ENCODE data around the gene PADI3. TPM values are rescaled to one million over a fixed set of nuclear protein-coding genes. Genes with fewer than 3 reads are reported as not detected.

Gene PADI3
- total and polyA plus RNA-seq, 10 donors, result not detected

DNA sequence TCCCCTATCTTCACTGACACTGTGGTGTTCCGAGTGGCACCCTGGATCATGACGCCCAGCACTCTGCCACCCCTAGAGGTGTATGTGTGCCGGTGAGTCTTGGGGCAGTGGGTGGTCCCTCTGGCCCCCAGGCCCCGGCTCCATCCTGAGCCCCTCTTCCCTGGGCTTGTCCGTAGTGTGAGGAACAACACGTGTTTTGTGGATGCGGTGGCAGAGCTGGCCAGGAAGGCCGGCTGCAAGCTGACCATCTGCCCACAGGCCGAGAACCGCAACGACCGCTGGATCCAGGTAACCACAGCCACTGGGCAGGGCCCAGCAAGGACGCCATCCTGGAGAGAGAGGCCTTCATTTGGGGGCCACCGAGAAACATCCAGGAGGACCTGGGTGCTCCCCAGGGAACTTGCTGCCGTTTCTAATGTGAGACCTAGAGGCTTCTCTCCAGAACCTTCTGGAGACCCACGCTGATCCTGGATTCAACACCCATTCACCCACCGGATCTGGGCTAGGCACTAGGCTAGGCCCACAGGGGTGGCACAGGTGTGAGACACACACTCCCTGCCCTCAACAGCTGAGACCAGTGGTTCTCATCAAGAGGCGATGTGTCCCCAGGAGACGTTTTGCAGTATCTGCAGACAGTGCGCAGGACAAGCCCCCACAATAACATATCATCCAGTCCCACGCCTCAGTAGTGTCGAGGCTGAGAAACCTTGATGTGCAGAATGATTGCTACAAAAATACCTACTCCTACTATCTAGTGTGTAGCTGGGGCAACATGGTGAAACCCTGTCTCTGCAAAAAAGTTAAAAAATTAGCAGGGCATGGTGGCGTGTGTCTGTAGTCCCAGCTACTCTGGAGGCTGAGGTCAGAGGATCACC is 22.2 kb downstream of the PADI3 start:
- H3K27me3 ChIP-seq (replicated peaks in 1 of 7), result peaks cover 0 to 21% (median 0%) of the 10 kb centered on the region in 7 donors
- H3K4me1 ChIP-seq, result peaks cover 0 to 5% (median 0%) of the 10 kb centered on the region in 6 donors
- H3K4me3 ChIP-seq, result no peak overlapping the region
- no peaks in the 10 kb centered on the region for H3K9me3 ChIP-seq
- H3K36me3 ChIP-seq, result no peaks in the 10 kb centered on the region
- 90 to 96% (median 92%) methylated on average over 14 to 23 of the region's 23 CpGs for WGBS, 5 donors
- TF ChIP-seq, protein P1, sequence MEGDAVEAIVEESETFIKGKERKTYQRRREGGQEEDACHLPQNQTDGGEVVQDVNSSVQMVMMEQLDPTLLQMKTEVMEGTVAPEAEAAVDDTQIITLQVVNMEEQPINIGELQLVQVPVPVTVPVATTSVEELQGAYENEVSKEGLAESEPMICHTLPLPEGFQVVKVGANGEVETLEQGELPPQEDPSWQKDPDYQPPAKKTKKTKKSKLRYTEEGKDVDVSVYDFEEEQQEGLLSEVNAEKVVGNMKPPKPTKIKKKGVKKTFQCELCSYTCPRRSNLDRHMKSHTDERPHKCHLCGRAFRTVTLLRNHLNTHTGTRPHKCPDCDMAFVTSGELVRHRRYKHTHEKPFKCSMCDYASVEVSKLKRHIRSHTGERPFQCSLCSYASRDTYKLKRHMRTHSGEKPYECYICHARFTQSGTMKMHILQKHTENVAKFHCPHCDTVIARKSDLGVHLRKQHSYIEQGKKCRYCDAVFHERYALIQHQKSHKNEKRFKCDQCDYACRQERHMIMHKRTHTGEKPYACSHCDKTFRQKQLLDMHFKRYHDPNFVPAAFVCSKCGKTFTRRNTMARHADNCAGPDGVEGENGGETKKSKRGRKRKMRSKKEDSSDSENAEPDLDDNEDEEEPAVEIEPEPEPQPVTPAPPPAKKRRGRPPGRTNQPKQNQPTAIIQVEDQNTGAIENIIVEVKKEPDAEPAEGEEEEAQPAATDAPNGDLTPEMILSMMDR (IDR thresholded peaks at IDR 0.05 in 8 of 11, conservative IDR thresholded peaks at IDR 0.05 in 3 of 11), result no peak
- TF ChIP-seq POLR2A (IDR thresholded peaks at IDR 0.05), result no peak
- TF ChIP-seq POLR2AphosphoS5 (IDR thresholded peaks at IDR 0.05), result no peak
- intact Hi-C loops (cut with DNase I; ENCODE audit: low total_unique reads), result no loop called here
- no peak overlapping the region for H3K27ac ChIP-seq
- DNase-seq, result peak; percentile 51

DNA sequence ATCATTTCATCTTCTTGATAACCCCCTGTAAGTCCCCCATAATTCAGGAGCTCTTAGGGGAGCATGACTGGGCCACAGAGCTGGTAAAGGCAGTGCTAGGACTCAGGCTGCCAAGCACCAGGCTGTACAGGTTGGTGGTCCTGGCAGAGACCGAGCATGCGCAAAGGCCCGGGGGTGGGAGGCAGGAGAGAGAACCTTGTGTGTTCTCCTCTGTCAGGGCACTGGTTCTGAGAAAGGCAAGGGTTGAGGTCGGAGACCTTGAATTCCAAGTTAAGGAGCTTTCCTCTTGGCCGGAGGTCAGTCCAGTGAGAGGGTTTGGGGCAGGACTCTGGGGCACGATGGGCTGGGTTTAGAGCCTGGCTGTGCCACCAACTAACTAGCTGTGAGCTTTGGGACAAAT is 23.2 kb downstream of the PADI3 start:
- TF ChIP-seq POLR2A (IDR thresholded peaks at IDR 0.05) (no peak), POLR2AphosphoS5 (IDR thresholded peaks at IDR 0.05) (no peak)
- TF ChIP-seq, protein P1 (IDR thresholded peaks at IDR 0.05 in 8 of 11, conservative IDR thresholded peaks at IDR 0.05 in 3 of 11), result no peak
- WGBS, 5 donors, result 86 to 92% (median 89%) methylated on average over 6 of the region's 6 CpGs
- H3K9me3 ChIP-seq, result no peaks in the 10 kb centered on the region
- no peak overlapping the region for H3K27ac ChIP-seq
- no peak overlapping the region for H3K4me3 ChIP-seq
- no peaks in the 10 kb centered on the region for H3K36me3 ChIP-seq
- intact Hi-C loops (cut with DNase I; ENCODE audit: low total_unique reads), result no loop called here
- H3K4me1 ChIP-seq, result peaks cover 0 to 15% (median 0%) of the 10 kb centered on the region in 6 donors
- DNase-seq, result peak; percentile 68
- peaks cover 0 to 31% (median 0%) of the 10 kb centered on the region in 7 donors for H3K27me3 ChIP-seq (replicated peaks in 1 of 7)

DNA sequence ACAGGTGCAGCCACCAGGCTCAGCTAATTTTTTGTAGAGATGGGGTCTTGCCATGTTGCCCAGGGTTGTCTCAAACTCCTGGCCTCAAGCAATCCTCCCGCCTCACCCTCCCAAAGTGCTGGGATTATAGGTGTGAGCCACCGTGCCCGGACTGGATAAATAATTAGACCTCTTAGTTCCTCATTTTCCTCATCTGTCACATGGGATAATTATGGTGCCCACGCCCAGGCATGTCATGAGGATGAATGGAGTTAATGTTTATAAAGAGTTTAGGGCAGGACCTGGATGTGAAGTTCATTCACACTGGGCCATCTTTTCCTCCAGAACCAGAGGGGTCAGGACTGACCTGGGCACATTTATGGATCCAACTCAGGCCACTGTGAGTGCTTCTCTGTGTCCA is 23.7 kb downstream of the PADI3 start:
- no peak overlapping the region for H3K27ac ChIP-seq
- H3K36me3 ChIP-seq, result no peaks in the 10 kb centered on the region
- peak; percentile 11 for DNase-seq
- H3K4me3 ChIP-seq, result no peak overlapping the region
- intact Hi-C loops (cut with DNase I; ENCODE audit: low total_unique reads), result no loop called here
- WGBS, 5 donors, result 53 to 68% (median 58%) methylated on average over 4 of the region's 4 CpGs
- TF ChIP-seq POLR2AphosphoS5 (IDR thresholded peaks at IDR 0.05), result no peak
- no peak for TF ChIP-seq POLR2A (IDR thresholded peaks at IDR 0.05)
- TF ChIP-seq, protein P1 (IDR thresholded peaks at IDR 0.05 in 8 of 11, conservative IDR thresholded peaks at IDR 0.05 in 3 of 11), result no peak
- H3K27me3 ChIP-seq (replicated peaks in 1 of 7), result peaks cover 0 to 36% (median 0%) of the 10 kb centered on the region in 7 donors
- H3K4me1 ChIP-seq, result peaks cover 0 to 21% (median 0%) of the 10 kb centered on the region in 6 donors
- H3K9me3 ChIP-seq, result no peaks in the 10 kb centered on the region

DNA sequence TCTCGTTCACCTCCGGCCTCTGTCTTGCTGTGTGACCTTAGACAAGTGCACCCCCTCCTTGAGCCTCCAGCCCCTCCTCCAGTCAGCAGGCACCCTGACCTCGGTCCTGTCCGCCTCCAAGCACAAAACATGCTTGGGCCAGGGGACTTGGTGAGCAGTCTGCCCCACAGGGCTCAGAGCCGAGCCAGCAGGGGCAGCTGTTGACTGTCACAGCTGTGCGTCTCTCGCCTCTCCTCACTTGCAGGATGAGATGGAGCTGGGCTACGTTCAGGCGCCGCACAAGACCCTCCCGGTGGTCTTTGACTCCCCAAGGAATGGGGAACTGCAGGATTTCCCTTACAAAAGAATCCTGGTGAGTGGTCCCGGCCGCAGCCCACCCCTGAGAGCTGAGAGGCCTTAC is 24.2 kb downstream of the PADI3 start:
- H3K27ac ChIP-seq, result no peak overlapping the region
- H3K27me3 ChIP-seq (replicated peaks in 1 of 7), result peaks cover 0 to 38% (median 0%) of the 10 kb centered on the region in 7 donors
- H3K4me1 ChIP-seq, result peaks cover 0 to 21% (median 0%) of the 10 kb centered on the region in 6 donors
- DNase-seq, result peak; percentile 59
- intact Hi-C loops (cut with DNase I; ENCODE audit: low total_unique reads), result no loop called here
- WGBS, 5 donors, result 61 to 85% (median 81%) methylated on average over 10 to 13 of the region's 13 CpGs
- no peaks in the 10 kb centered on the region for H3K9me3 ChIP-seq
- TF ChIP-seq, protein P1 (IDR thresholded peaks at IDR 0.05 in 8 of 11, conservative IDR thresholded peaks at IDR 0.05 in 3 of 11), result no peak
- no peak for TF ChIP-seq POLR2AphosphoS5 (IDR thresholded peaks at IDR 0.05)
- no peak for TF ChIP-seq POLR2A (IDR thresholded peaks at IDR 0.05)
- H3K36me3 ChIP-seq, result no peaks in the 10 kb centered on the region
- no peak overlapping the region for H3K4me3 ChIP-seq

All from spleen (tissue), 11 donors.